Articular chondrocyte of knee joint (primary cell): ENCODE measurements around the gene COL6A3. TPM values are rescaled to one million over a fixed set of nuclear protein-coding genes. Genes with fewer than 3 reads are reported as not detected.

ENCODE experiments used
- total RNA-seq: library from RNA; depleted of rRNA; stranded (reverse); fragments of >200 nt; gene quantifications from 2 replicates; pipeline ENCODE4 v1.2.3, GENCODE V29; 2012

Gene COL6A3
- 1,743 and 2,116 TPM in 2 replicates for total RNA-seq

GRCh38 chr2:237413777-237414661 is at the start of gene COL6A3:
Gene COL6A3, minus strand, starts transcription at chr2:237414164. Its CDS starts 17,347 bp downstream, at chr2:237396817.

Other genes starting within 250 kb of the COL6A3 start
- 0.65 and 3.8 TPM in 2 replicates for gene MLPH, start 73.1 kb upstream of the COL6A3 start, total RNA-seq
- gene PRLH, start 152.4 kb upstream of the COL6A3 start, total RNA-seq = not detected in 2 replicates
- gene RAB17, start 176.6 kb upstream of the COL6A3 start, total RNA-seq = 0.11 and 0.52 TPM in 2 replicates
- 63.6 and 66.2 TPM in 2 replicates for gene LRRFIP1, start 213.4 kb upstream of the COL6A3 start, total RNA-seq